NB4 (cell line): ENCODE results near the gene MGMT.

Experiments
- DNase-seq: peaks from one replicate; pipeline ENCODE4 v3.0.0; 2010; ENCODE audit warnings: low read depth
- H3K4me3 ChIP-seq: one replicate; pipeline ENCODE4 v1.5.1; 2011; ENCODE audit warnings: mild to moderate bottlenecking, low read depth, low read length, moderate library complexity
- CTCF ChIP-seq: IDR thresholded peaks from one replicate; pipeline ENCODE4 v1.5.1; 2012; ENCODE audit warnings: low read depth, low read length
- MAX ChIP-seq: IDR thresholded peaks from 2 replicates; pipeline ENCODE4 v1.6.1; 2011; ENCODE audit warnings: low read depth, low read length
- MYC ChIP-seq: IDR thresholded peaks from 2 replicates; pipeline ENCODE4 v1.6.1; 2011; ENCODE audit warnings: low read depth, low read length
- POLR2A ChIP-seq: IDR thresholded peaks from 2 replicates; pipeline ENCODE4 v1.6.1; 2011; ENCODE audit warnings: mild to moderate bottlenecking; ENCODE audit not compliant: insufficient read length; ENCODE audit errors: extremely low read depth

Gene MGMT

GRCh38 chr10:129768437-129769355 is 301.7 kb downstream of the MGMT start:
- no peak for TF ChIP-seq MYC
- TF ChIP-seq POLR2A, result no peak
- no peak for TF ChIP-seq MAX
- peak; percentile 51 for TF ChIP-seq CTCF
- no peak overlapping the region for H3K4me3 ChIP-seq
- peak; percentile 65 for DNase-seq

GRCh38 chr10:129769381-129770116 is 302.5 kb downstream of the MGMT start:
- DNase-seq, result peak; percentile 51
- TF ChIP-seq POLR2A (no peak), CTCF (no peak), MAX (no peak), MYC (no peak)

GRCh38 chr10:129770286-129770685 is 303.2 kb downstream of the MGMT start:
- no peak overlapping the region for H3K4me3 ChIP-seq
- TF ChIP-seq MAX, result no peak
- DNase-seq, result no peak

More at GRCh38 chr10:129769381-129770116, 302.5 kb downstream of the MGMT start:
- H3K4me3 ChIP-seq, result no peak overlapping the region

GRCh38 chr10:129771024-129771423 is 304.0 kb downstream of the MGMT start:
- TF ChIP-seq POLR2A (no peak), MYC (no peak), MAX (no peak), CTCF (no peak)
- DNase-seq, result no peak
- H3K4me3 ChIP-seq, result no peak overlapping the region

GRCh38 chr10:129771576-129771975 is 304.5 kb downstream of the MGMT start:
- TF ChIP-seq CTCF (no peak), MYC (no peak), POLR2A (no peak), MAX (no peak)
- DNase-seq, result no peak
- H3K4me3 ChIP-seq, result no peak overlapping the region

GRCh38 chr10:129771991-129772431 is 305.0 kb downstream of the MGMT start:
- TF ChIP-seq MAX, result no peak
- no peak for TF ChIP-seq CTCF
- TF ChIP-seq POLR2A, result no peak
- TF ChIP-seq MYC, result no peak
- DNase-seq, result no peak
- H3K4me3 ChIP-seq, result no peak overlapping the region
